H1 (cell line): Measurements from ENCODE around the gene MACROD2. TPM values are rescaled to one million over a fixed set of nuclear protein-coding genes. Genes with fewer than 3 reads are reported as not detected.

Source experiments
- CTCF ChIA-PET: fragments of 300-600 bp; sonication (Branson Sonifier 250); formaldehyde crosslinking; loops from one replicate; lab custom pipeline; 2021; ENCODE audit not compliant: partially characterized antibody; lab: Charles Lee
- POLR2A ChIA-PET: fragments of 300-600 bp; sonication (Branson Sonifier 250); formaldehyde crosslinking; loops from one replicate; lab custom pipeline; 2021; ENCODE audit warnings: inconsistent platforms; ENCODE audit not compliant: partially characterized antibody; lab: Charles Lee
- DNase-seq, 2 experiments: peaks; one replicate each; pipeline versions ENCODE4 v3.0.0 to v3.0.0-alpha.2; 2010 to 2022; ENCODE audit warnings: low spot score in 2 of 2, low read depth in 1 of 2, mixed read lengths in 1 of 2
- FAIRE-seq: peaks from 2 replicates; lab custom pipeline; 2011; peaks lifted over from hg19 to GRCh38; lab: Jason Lieb, UNC
- H2AFZ ChIP-seq: 2 replicates; pipeline ENCODE4 v1.8.1; 2012; ENCODE audit warnings: low read length, inconsistent platforms
- H2AK5ac ChIP-seq: 2 replicates; pipeline ENCODE4 v1.6.1; 2013; ENCODE audit warnings: low read depth, low read length
- H2BK120ac ChIP-seq: replicated peaks from 2 replicates; pipeline ENCODE3; 2013; ENCODE audit warnings: low read depth, low read length, inconsistent platforms
- H2BK12ac ChIP-seq: 2 replicates; pipeline ENCODE4 v1.6.1; 2013; ENCODE audit warnings: low read depth, low read length
- H2BK15ac ChIP-seq: 2 replicates; pipeline ENCODE4 v1.6.1; 2013; ENCODE audit warnings: low read length
- H2BK20ac ChIP-seq: 2 replicates; pipeline ENCODE4 v1.6.1; 2013; ENCODE audit warnings: low read length
- H2BK5ac ChIP-seq: 2 replicates; pipeline ENCODE4 v1.6.1; 2013; ENCODE audit warnings: low read depth, low read length
- H3K14ac ChIP-seq: 2 replicates; pipeline ENCODE4 v1.6.1; 2013; ENCODE audit warnings: inconsistent platforms; ENCODE audit not compliant: insufficient read length
- H3K18ac ChIP-seq: 2 replicates; pipeline ENCODE4 v1.6.1; 2013; ENCODE audit warnings: low read length; ENCODE audit errors: extremely low read depth
- H3K23ac ChIP-seq: 2 replicates; pipeline ENCODE4 v1.6.1; 2013; ENCODE audit warnings: inconsistent platforms; ENCODE audit not compliant: insufficient read length
- H3K23me2 ChIP-seq: 2 replicates; pipeline ENCODE4 v1.6.1; 2013; ENCODE audit warnings: low read depth, low read length
- H3K27ac ChIP-seq: 2 replicates; pipeline ENCODE4 v1.6.1; 2011; ENCODE audit warnings: low read depth, low read length, inconsistent platforms
- H3K27me3 ChIP-seq, 4 experiments: replicated peaks in 1 of 4; 1 replicate in 1 of 4; 2 replicates in 3 of 4; pipeline versions ENCODE4 v1.6.1 to v1.8.1; 2011 to 2013; ENCODE audit warnings: low read length in 3 of 4, mild to moderate bottlenecking in 3 of 4, inconsistent platforms in 2 of 4, mixed read lengths in 2 of 4, moderate library complexity in 1 of 4; ENCODE audit not compliant: control insufficient read depth in 3 of 4, insufficient read depth in 3 of 4; ENCODE audit errors: extremely low read depth in 1 of 4
- H3K36me3 ChIP-seq, 4 experiments: 2 replicates each; pipeline versions ENCODE4 v1.6.1 to v1.8.1; 2011 to 2013; ENCODE audit warnings: mild to moderate bottlenecking in 4 of 4, low read length in 3 of 4, moderate library complexity in 2 of 4, control low read depth in 1 of 4, inconsistent platforms in 1 of 4; ENCODE audit not compliant: insufficient read depth in 4 of 4, control insufficient read depth in 2 of 4
- H3K4ac ChIP-seq: replicated peaks from 2 replicates; pipeline ENCODE3; 2013; ENCODE audit warnings: low read length, low read depth, mixed read lengths, inconsistent platforms; ENCODE audit not compliant: insufficient read length
- H3K4me1 ChIP-seq, 4 experiments: replicated peaks in 1 of 4; 1 replicate in 1 of 4; 2 replicates in 3 of 4; pipeline versions ENCODE4 v1.6.1 to v1.8.1; 2011 to 2013; ENCODE audit warnings: low read length in 3 of 4, inconsistent platforms in 2 of 4, mixed read lengths in 1 of 4; ENCODE audit not compliant: insufficient read depth in 4 of 4, control insufficient read depth in 3 of 4
- H3K4me2 ChIP-seq, 2 experiments: 2 replicates each; pipeline versions ENCODE4 v1.6.1 to v1.8.1; 2011 to 2013; ENCODE audit warnings: low read depth in 2 of 2, low read length in 2 of 2, control low read depth in 1 of 2, inconsistent platforms in 1 of 2, mild to moderate bottlenecking in 1 of 2; ENCODE audit not compliant: insufficient read depth in 1 of 2
- H3K4me3 ChIP-seq, 4 experiments: fragments of 200-600, 300-600 bp in 1 of 4; sonication (generic), shearing (Covaris generic), sonication (Bioruptor Twin) in 1 of 4; 2 replicates each; pipeline versions ENCODE4 v1.5.1 to v1.8.1; 2011 to 2016; ENCODE audit warnings: low read length in 4 of 4, low read depth in 3 of 4, control low read depth in 2 of 4, inconsistent platforms in 2 of 4, mild to moderate bottlenecking in 2 of 4, mixed read lengths in 1 of 4, moderate library complexity in 1 of 4; ENCODE audit not compliant: insufficient read depth in 2 of 4; ENCODE audit errors: extremely low read depth in 1 of 4
- H3K56ac ChIP-seq: replicated peaks from 2 replicates; pipeline ENCODE3; 2013; ENCODE audit warnings: low read depth, mild to moderate bottlenecking, mixed read lengths, low read length, inconsistent platforms; ENCODE audit not compliant: insufficient read length
- H3K79me1 ChIP-seq: 2 replicates; pipeline ENCODE4 v1.6.1; 2013; ENCODE audit warnings: low read depth, low read length, control low read depth
- H3K79me2 ChIP-seq, 2 experiments: 2 replicates each; pipeline versions ENCODE4 v1.6.1 to v1.8.1; 2012 to 2013; ENCODE audit warnings: low read length in 2 of 2, mild to moderate bottlenecking in 2 of 2, inconsistent platforms in 1 of 2; ENCODE audit not compliant: insufficient read depth in 2 of 2, control insufficient read depth in 1 of 2
- H3K9ac ChIP-seq, 4 experiments: replicated peaks in 1 of 4; 1 replicate in 1 of 4; 2 replicates in 3 of 4; pipeline versions ENCODE4 v1.6.1 to v1.8.1; 2011 to 2013; ENCODE audit warnings: low read depth in 3 of 4, low read length in 3 of 4, control low read depth in 2 of 4, mild to moderate bottlenecking in 2 of 4, moderate library complexity in 2 of 4, inconsistent platforms in 1 of 4; ENCODE audit errors: extremely low read depth in 1 of 4
- H3K9me3 ChIP-seq, 2 experiments: 2 replicates each; pipeline versions ENCODE4 v1.6.1 to v1.8.1; 2012 to 2013; ENCODE audit warnings: mild to moderate bottlenecking in 2 of 2, moderate library complexity in 2 of 2, control low read depth in 1 of 2, inconsistent platforms in 1 of 2, low read depth in 1 of 2, low read length in 1 of 2, mixed read lengths in 1 of 2; ENCODE audit not compliant: insufficient read depth in 2 of 2
- H4K20me1 ChIP-seq, 2 experiments: replicated peaks in 1 of 2; 2 replicates each; pipeline versions ENCODE3 to v1.8.1; 2011 to 2013; ENCODE audit warnings: inconsistent platforms in 2 of 2, low read length in 2 of 2, mild to moderate bottlenecking in 1 of 2; ENCODE audit not compliant: insufficient read depth in 2 of 2, control insufficient read depth in 1 of 2
- H4K5ac ChIP-seq: 2 replicates; pipeline ENCODE4 v1.6.1; 2013; ENCODE audit warnings: low read length, low read depth, mixed read lengths, inconsistent platforms; ENCODE audit not compliant: insufficient read length
- H4K8ac ChIP-seq: 2 replicates; pipeline ENCODE4 v1.8.0; 2013; ENCODE audit warnings: mild to moderate bottlenecking, moderate library complexity, low read length, inconsistent platforms; ENCODE audit not compliant: insufficient read depth; ENCODE audit errors: extremely low read depth
- H4K91ac ChIP-seq: replicated peaks from 2 replicates; pipeline ENCODE3; 2013; ENCODE audit warnings: low read length, mixed read lengths, inconsistent platforms; ENCODE audit not compliant: insufficient read length
- ASH2L ChIP-seq: fragments of 200-600, 300-600 bp; sonication (generic); IDR thresholded peaks from one replicate; pipeline ENCODE4 v1.7.1; 2017; ENCODE audit warnings: low read length
- CHD1 ChIP-seq: IDR thresholded peaks from 2 replicates; pipeline ENCODE4 v1.6.1; 2012; ENCODE audit warnings: low read depth, low read length, improper control_type of control experiment
- GTF2F1 ChIP-seq: IDR thresholded peaks from 2 replicates; pipeline ENCODE4 v1.6.1; 2012; ENCODE audit warnings: low read depth, low read length, improper control_type of control experiment, borderline replicate concordance
- RBBP5 ChIP-seq: IDR thresholded peaks from 2 replicates; pipeline ENCODE4 v1.7.1; 2012; ENCODE audit warnings: low read depth, mild to moderate bottlenecking, inconsistent platforms, low read length, moderate library complexity, borderline replicate concordance
- WGBS, 2 experiments: shearing (Covaris generic) in 1 of 2; methylation state at CpG; one replicate each; pipeline versions ENCODE4 v1.1.6 to v1.1.7; 2013 to 2015; ENCODE audit warnings: low lambda C conversion rate in 2 of 2, mixed read lengths in 2 of 2, inconsistent platforms in 1 of 2, low coverage in 1 of 2, missing lambda C conversion rate in 1 of 2; ENCODE audit not compliant: insufficient replicate concordance in 2 of 2, insufficient coverage in 1 of 2, insufficient read length in 1 of 2; ENCODE audit errors: extremely low coverage in 1 of 2, missing lambda C conversion rate in 1 of 2; 5-methylcytosine and 5-hydroxymethylcytosine counted together
- polyA plus RNA-seq, 7 experiments: library from polyadenylated mRNA; depleted of rRNA in 3 of 7; stranded (reverse) in 5 of 7; unstranded in 2 of 7; fragments of >200 nt in 5 of 7; fragments of 200-250 nt in 2 of 7; gene quantifications; 1 replicate in 5 of 7; 2 replicates in 1 of 7; 4 replicates in 1 of 7; pipeline versions ENCODE4 v1.2.1 to v1.2.3, GENCODE V29; 2011 to 2013; ENCODE audit warnings: missing spikeins in 2 of 7, mixed read lengths in 2 of 7
- total RNA-seq: library from RNA; stranded (reverse); fragmentation: NEBNext Ultra II Directional; extraction: Animal tissue kit (Norgen Biotek cat#: 25700); gene quantifications from 2 replicates; pipeline ENCODE4 v1.2.1, GENCODE V29; 2021

The MACROD2 gene
- total and polyA plus RNA-seq, 2 of the 8 experiments (the other 6 are each of a cell fraction or from before 2014, with no cell fraction given), result 0.70 to 3.9 TPM

- DNase-seq, result no peak
- WGBS, 2 experiments, result 94% methylated on average over 7 of the region's 7 CpGs; no CpG with 5 or more reads in 1 of the 2 experiments
- H2BK120ac ChIP-seq, result no peak overlapping the region
- ChIA-PET POLR2A (no interaction called here), CTCF (no interaction called here)
- no peak overlapping the region for H4K5ac ChIP-seq
- H3K4ac ChIP-seq, result no peak overlapping the region
- TF ChIP-seq CHD1 (no peak), ASH2L (no peak), RBBP5 (no peak), GTF2F1 (no peak)
- no peak overlapping the region for H2AFZ ChIP-seq
- no peak for FAIRE-seq
- H3K4me2 ChIP-seq, result no peak overlapping the region
- no peaks in the 10 kb centered on the region for H4K20me1 ChIP-seq
- no peak overlapping the region for H3K23ac ChIP-seq
- no peak overlapping the region for H3K27ac ChIP-seq
- H2AK5ac ChIP-seq, result no peak overlapping the region
- H3K4me3 ChIP-seq, result no peak overlapping the region
- H3K79me2 ChIP-seq, result no peaks in the 10 kb centered on the region
- no peak overlapping the region for H2BK12ac ChIP-seq
- no peak overlapping the region for H2BK20ac ChIP-seq
- H2BK15ac ChIP-seq, result no peak overlapping the region
- H3K14ac ChIP-seq, result no peak overlapping the region
- no peak overlapping the region for H4K8ac ChIP-seq
- H2BK5ac ChIP-seq, result no peak overlapping the region
- no peak overlapping the region for H3K56ac ChIP-seq
- H4K91ac ChIP-seq, result no peak overlapping the region
- H3K23me2 ChIP-seq, result no peaks in the 10 kb centered on the region
- no peaks in the 10 kb centered on the region; a peak in 1 of 8 replicates for H3K36me3 ChIP-seq
- no peaks in the 10 kb centered on the region for H3K27me3 ChIP-seq
- peaks cover 0 to 12% (median 6%) of the 10 kb centered on the region in 4 experiments; a peak in 4 of 7 replicates for H3K4me1 ChIP-seq
- no peak overlapping the region for H3K18ac ChIP-seq
- H3K79me1 ChIP-seq, result no peaks in the 10 kb centered on the region
- no peaks in the 10 kb centered on the region for H3K9me3 ChIP-seq
- no peak overlapping the region for H3K9ac ChIP-seq
Observed at GRCh38 chr20:15792855-15793254, 1797.5 kb downstream of the MACROD2 start.
